Thoracic aorta (tissue), 2 donors: ENCODE data around the gene THBD. TPM values are rescaled to one million over a fixed set of nuclear protein-coding genes. Genes with fewer than 3 reads are reported as not detected.

Experiments
- ATAC-seq: fragments of 150-250 bp; one replicate; pipeline ENCODE4 v1.8.0; 2017; ENCODE audit warnings: low read depth; ENCODE audit not compliant: insufficient number of reproducible peaks, low FRiP score
- DNase-seq: peaks from one replicate; pipeline ENCODE4 v3.0.0-alpha.2; 2020; ENCODE audit warnings: low spot score
- H3K27ac ChIP-seq, 2 donors: fragments of 200-600 bp; sonication (generic); 1 replicate in 1 of 2; 2 replicates in 1 of 2; pipeline ENCODE4 v1.5.1; 2016; ENCODE audit warnings: mild to moderate bottlenecking in 2 of 2, moderate library complexity in 2 of 2
- H3K27me3 ChIP-seq: fragments of 200-600 bp; sonication (generic); replicated peaks from 2 replicates; pipeline ENCODE4 v1.6.0; 2016; ENCODE audit warnings: mild to moderate bottlenecking; ENCODE audit not compliant: insufficient read depth
- H3K36me3 ChIP-seq: fragments of 200-600 bp; sonication (generic); one replicate; pipeline ENCODE4 v1.5.1; 2016
- H3K4me1 ChIP-seq, 2 donors: fragments of 200-600 bp; sonication (generic); 1 replicate in 1 of 2; 2 replicates in 1 of 2; pipeline versions ENCODE4 v1.5.1 to v1.6.0; 2016; ENCODE audit warnings: low read depth in 2 of 2, mild to moderate bottlenecking in 1 of 2; ENCODE audit not compliant: control insufficient read depth in 1 of 2
- H3K4me3 ChIP-seq: fragments of 200-600 bp; sonication (generic); 2 replicates; pipeline ENCODE4 v1.5.1; 2016; ENCODE audit warnings: mild to moderate bottlenecking
- H3K9me3 ChIP-seq: fragments of 200-600 bp; sonication (generic); 2 replicates; pipeline ENCODE4 v1.5.1; 2016
- CTCF ChIP-seq: fragments of 200-600 bp; sonication (generic); IDR thresholded peaks from one replicate; pipeline ENCODE4 v1.5.1; 2019; ENCODE audit warnings: antibody characterized with exemption
- total RNA-seq, 2 donors: library from RNA; depleted of rRNA; stranded (reverse); fragments of >200 nt; gene quantifications; one replicate each; pipeline versions ENCODE4 v1.1.0 to v1.2.3, GENCODE V29; 2016

Gene THBD
- total RNA-seq, 2 donors from 2014 or later, result 106 to 266 TPM

GRCh38 chr20:23062632-23063031 lies 13.2 kb upstream of the THBD start:
- no peaks in the 10 kb centered on the region for H3K9me3 ChIP-seq
- ATAC-seq (no peak), DNase-seq (no peak)
- peaks cover 38 to 46% of the 10 kb centered on the region in 2 donors for H3K4me1 ChIP-seq
- H3K4me3 ChIP-seq, result no peak overlapping the region
- no peaks in the 10 kb centered on the region for H3K36me3 ChIP-seq
- no peaks in the 10 kb centered on the region for H3K27me3 ChIP-seq
- no peak for TF ChIP-seq CTCF
- peak overlapping the region; percentile 54 to 90 for H3K27ac ChIP-seq

- peak overlapping the region; percentile 38 for H3K4me3 ChIP-seq
- no peak for DNase-seq
- peak; percentile 77 for TF ChIP-seq CTCF
These were observed 12.5 kb upstream of the THBD start for GRCh38 chr20:23061734-23062561.

GRCh38 chr20:23061262-23061661 lies 11.8 kb upstream of the THBD start:
- no peak for ATAC-seq
- no peaks in the 10 kb centered on the region for H3K36me3 ChIP-seq
- TF ChIP-seq CTCF, result no peak
- no peaks in the 10 kb centered on the region for H3K9me3 ChIP-seq
- H3K4me1 ChIP-seq, result peaks cover 38 to 46% of the 10 kb centered on the region in 2 donors
- peak overlapping the region; percentile 88 to 90 for H3K27ac ChIP-seq
- DNase-seq, result no peak
- H3K4me3 ChIP-seq, result peak overlapping the region; percentile 38
- H3K27me3 ChIP-seq, result no peaks in the 10 kb centered on the region

More at GRCh38 chr20:23061734-23062561, 12.5 kb upstream of the THBD start:
- H3K27me3 ChIP-seq, result no peaks in the 10 kb centered on the region
- H3K9me3 ChIP-seq, result no peaks in the 10 kb centered on the region
- peak; percentile 86 for ATAC-seq
- H3K27ac ChIP-seq, result peak overlapping the region; percentile 88 to 90
- no peaks in the 10 kb centered on the region for H3K36me3 ChIP-seq
- peaks cover 38 to 46% of the 10 kb centered on the region in 2 donors for H3K4me1 ChIP-seq

GRCh38 chr20:23060629-23061028 lies 11.2 kb upstream of the THBD start:
- Histone ChIP-seq H3K27me3 (no peaks in the 10 kb centered on the region), H3K27ac (peak overlapping the region; percentile 88 to 90), H3K4me1 (peaks cover 38 to 46% of the 10 kb centered on the region in 2 donors), H3K36me3 (no peaks in the 10 kb centered on the region), H3K4me3 (no peak overlapping the region), H3K9me3 (no peaks in the 10 kb centered on the region)
- DNase-seq, result no peak
- ATAC-seq, result no peak
- no peak for TF ChIP-seq CTCF

GRCh38 chr20:23059846-23060245 lies 10.4 kb upstream of the THBD start:
- Histone ChIP-seq H3K4me1 (peaks cover 38 to 46% of the 10 kb centered on the region in 2 donors), H3K4me3 (no peak overlapping the region), H3K27ac (peak overlapping the region in 1 of 2 donors; percentile 90), H3K27me3 (no peaks in the 10 kb centered on the region), H3K36me3 (no peaks in the 10 kb centered on the region), H3K9me3 (no peaks in the 10 kb centered on the region)
- no peak for TF ChIP-seq CTCF
- DNase-seq (no peak), ATAC-seq (no peak)
